K562 (cell line): ENCODE data around the gene BAG2. TPM values are rescaled to one million over a fixed set of nuclear protein-coding genes. Genes with fewer than 3 reads are reported as not detected.
A peak's percentile ranks its signal among the peaks of the same experiment; 100 is the strongest.

Source experiments
- ARID2 ChIP-seq: fragments of 450-650 bp; IDR thresholded peaks from 2 replicates; pipeline ENCODE4 v1.6.1; 2017; ENCODE audit warnings: antibody characterized with exemption, mild to moderate bottlenecking
- BRD4 ChIP-seq: fragments of 200-600 bp; sonication (generic); IDR thresholded peaks from 2 replicates; pipeline ENCODE4 v1.6.1; 2017; ENCODE audit warnings: inconsistent platforms
- CBX2 ChIP-seq: fragments of 200-600 bp; sonication (generic); IDR thresholded peaks from one replicate; pipeline ENCODE4 v1.6.1; 2012; ENCODE audit warnings: mild to moderate bottlenecking, low read length, inconsistent platforms; ENCODE audit not compliant: insufficient read depth, poor library complexity, severe bottlenecking
- CREM ChIP-seq: IDR thresholded peaks from 2 replicates; pipeline ENCODE4 v1.6.1; 2014; ENCODE audit warnings: antibody characterized with exemption, low read depth
- FOXA3 ChIP-seq, 2 experiments: fragments of 450-650 bp in 1 of 2; sonication (generic) in 1 of 2; formaldehyde crosslinking; IDR thresholded peaks in 1 of 2; conservative IDR thresholded peaks in 1 of 2; 2 replicates each; pipeline versions ENCODE4 v1.4.0 to v1.8.0; 2020 to 2022; ENCODE audit warnings: mild to moderate bottlenecking in 2 of 2, missing genetic modification reagents in 1 of 2
- FOXP1 ChIP-seq: sonication (generic); formaldehyde crosslinking; IDR thresholded peaks from 2 replicates; pipeline ENCODE4 v1.8.0; 2022; ENCODE audit warnings: mild to moderate bottlenecking, missing genetic modification reagents
- GABPB1 ChIP-seq: sonication (generic); formaldehyde crosslinking; IDR thresholded peaks from 2 replicates; pipeline ENCODE4 v1.8.0; 2022; ENCODE audit warnings: mild to moderate bottlenecking, missing genetic modification reagents
- HDAC3 ChIP-seq: fragments of 450-650 bp; IDR thresholded peaks from 2 replicates; pipeline ENCODE4 v1.6.1; 2018; ENCODE audit warnings: borderline replicate concordance, mild to moderate bottlenecking, moderate library complexity; ENCODE audit not compliant: partially characterized antibody
- HNRNPUL1 ChIP-seq: fragments of 200-400 bp; formaldehyde crosslinking; IDR thresholded peaks from 2 replicates; pipeline ENCODE4 v1.6.1; 2017; ENCODE audit warnings: low read length
- IFI16 ChIP-seq: fragments of 250-450 bp; sonication (Bioruptor Pico); IDR thresholded peaks from 2 replicates; pipeline ENCODE4 v2.1.2; 2022; ENCODE audit warnings: mild to moderate bottlenecking, inconsistent platforms
- MAZ ChIP-seq, 2 experiments: fragments of 450-650 bp in 1 of 2; sonication (generic) in 1 of 2; formaldehyde crosslinking; IDR thresholded peaks in 1 of 2; conservative IDR thresholded peaks in 1 of 2; 2 replicates each; pipeline versions ENCODE4 v1.4.0 to v1.5.0; 2020; ENCODE audit warnings: mild to moderate bottlenecking in 1 of 2, missing genetic modification reagents in 1 of 2
- NBN ChIP-seq: fragments of 450-650 bp; IDR thresholded peaks from 2 replicates; pipeline ENCODE4 v1.6.1; 2016; ENCODE audit warnings: low read depth, mild to moderate bottlenecking
- OTX1 ChIP-seq: fragments of 450-650 bp; formaldehyde crosslinking; IDR thresholded peaks from 2 replicates; pipeline ENCODE4 v1.4.0; 2022; ENCODE audit warnings: mild to moderate bottlenecking
- POLR2B ChIP-seq: fragments of 450-650 bp; IDR thresholded peaks from 2 replicates; pipeline ENCODE4 v1.6.1; 2018; ENCODE audit warnings: low read depth; ENCODE audit not compliant: partially characterized antibody
- PTBP1 ChIP-seq: fragments of 200-400 bp; formaldehyde crosslinking; IDR thresholded peaks from 2 replicates; pipeline ENCODE4 v1.6.1; 2017; ENCODE audit warnings: low read depth, low read length
- SIX5 ChIP-seq, 2 experiments: IDR thresholded peaks; 2 replicates each; pipeline ENCODE4 v1.6.1; 2011; ENCODE audit warnings: low read length in 2 of 2, borderline replicate concordance in 1 of 2, low read depth in 1 of 2, mild to moderate bottlenecking in 1 of 2, moderate library complexity in 1 of 2; ENCODE audit not compliant: insufficient read depth in 1 of 2
- SMAD3 ChIP-seq: fragments of 450-650 bp; formaldehyde crosslinking; conservative IDR thresholded peaks from 2 replicates; pipeline ENCODE4 v1.4.0; 2020; ENCODE audit warnings: mild to moderate bottlenecking
- SP1 ChIP-seq: sonication (generic); formaldehyde crosslinking; IDR thresholded peaks from 2 replicates; pipeline ENCODE4 v1.8.1; 2022; ENCODE audit warnings: mild to moderate bottlenecking, missing genetic modification reagents
- TEAD4 ChIP-seq, 2 experiments: sonication (generic) in 1 of 2; formaldehyde crosslinking in 1 of 2; IDR thresholded peaks; 2 replicates each; pipeline versions ENCODE4 v1.6.1 to v1.8.0; 2012 to 2022; ENCODE audit warnings: borderline replicate concordance in 1 of 2, inconsistent platforms in 1 of 2, low read length in 1 of 2, mild to moderate bottlenecking in 1 of 2, missing genetic modification reagents in 1 of 2
- ZNF668 ChIP-seq: fragments of 250-450 bp; sonication (Bioruptor Pico); IDR thresholded peaks from 2 replicates; pipeline ENCODE4 v1.8.0; 2022; ENCODE audit warnings: mild to moderate bottlenecking, inconsistent platforms
- polyA plus RNA-seq, 8 experiments: library from polyadenylated mRNA; depleted of rRNA in 4 of 8; stranded (reverse) in 5 of 8; unstranded in 3 of 8; fragments of >200 nt; fragmentation: Nextera tagmentation in 2 of 8; fragmentation: Illumina TruSeq in 1 of 8; extraction: Ambion mirVana in 2 of 8; extraction: Trizol in 1 of 8; gene quantifications; 2 replicates each; pipeline versions ENCODE4 v1.2.1 to v1.2.3, GENCODE V29; 2011 to 2014; ENCODE audit warnings: inconsistent platforms in 1 of 8, missing spikeins in 1 of 8
- total RNA-seq, 7 experiments: library from RNA; depleted of rRNA in 6 of 7; stranded (reverse); fragments of >200 nt in 6 of 7; fragmentation: Illumina TruSeq in 2 of 7; extraction: Trizol in 2 of 7; gene quantifications; 2 replicates each; pipeline versions ENCODE4 v1.2.1 to v1.2.3, GENCODE V29; 2011 to 2021; ENCODE audit warnings: low replicate concordance in 1 of 7
- TF ChIP-seq, protein P1 (sequence below): fragments of 250-450 bp; sonication (Bioruptor Pico); IDR thresholded peaks from 2 replicates; pipeline ENCODE4 v1.8.0; 2021; ENCODE audit warnings: borderline replicate concordance, mild to moderate bottlenecking, moderate library complexity; ENCODE audit not compliant: poor library complexity, severe bottlenecking
- TF ChIP-seq, protein P2 (sequence below), 2 experiments: fragments of 450-650 bp; IDR thresholded peaks; 2 replicates each; pipeline ENCODE4 v1.6.1; 2016
- TF ChIP-seq, protein P3 (sequence below): IDR thresholded peaks from 2 replicates; pipeline ENCODE4 v1.6.1; 2016; ENCODE audit warnings: missing genetic modification characterization, missing compliant biosample characterization

BAG2 gene
- total and polyA plus RNA-seq, 9 of the 15 experiments (the other 6 are each of a cell fraction or from before 2014, with no cell fraction given), result 12.8 to 20.7 (median 17.6) TPM

DNA sequence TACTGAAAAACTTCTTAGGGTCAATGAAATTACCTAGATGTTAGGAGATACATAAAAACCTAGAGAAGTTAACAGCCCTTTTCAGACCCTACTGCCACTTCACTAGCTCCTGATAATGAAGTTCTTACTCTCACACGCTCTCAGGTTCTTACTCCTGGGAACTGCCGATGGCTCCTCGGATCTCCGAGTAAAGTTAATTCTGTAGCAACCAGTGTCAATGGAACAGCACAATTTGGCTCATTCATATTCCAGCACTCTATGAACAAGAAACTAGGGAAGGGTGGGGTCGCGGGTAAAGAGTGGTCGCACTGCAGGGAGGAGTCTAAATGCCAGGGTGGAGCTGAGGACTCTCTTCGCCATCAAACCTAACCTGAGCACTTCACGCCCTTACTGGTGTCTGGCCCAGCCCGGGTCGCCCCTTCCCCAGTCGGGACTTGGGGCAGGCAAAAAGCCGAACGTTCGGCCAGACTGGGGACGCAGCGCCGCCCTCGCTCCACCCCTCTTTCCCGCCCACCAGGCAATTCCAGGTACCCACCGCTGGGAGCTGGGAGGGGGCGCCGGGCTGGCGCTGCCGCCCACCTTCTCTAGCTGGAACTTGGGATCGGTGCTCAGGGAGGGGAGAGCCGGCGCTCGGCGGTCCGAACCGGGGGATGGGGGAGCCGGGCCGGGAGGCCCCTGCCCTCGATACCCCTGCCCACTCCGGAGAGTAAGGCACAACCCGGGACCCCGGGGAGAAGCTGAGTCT lies 49.2 kb downstream of the BAG2 start (continued):
- TF ChIP-seq CBX2 (no peak), ZNF668 (no peak), SP1 (CRISPR knock-in tag) (0 out of 2 replicates have a peak, but pooled peaks have one; percentile 55), GABPB1 (CRISPR knock-in tag) (peak; percentile 12; the same call in 1 of the 2 replicates), FOXP1 (CRISPR knock-in tag) (0 out of 2 replicates have a peak, but pooled peaks have one; percentile 36), IFI16 (CRISPR knock-in tag) (no peak), OTX1 (CRISPR knock-in tag) (no peak), POLR2B (peak; percentile 24), SMAD3 (CRISPR knock-in tag) (no peak), NBN (peak; percentile 62; the same call in 1 of the 2 replicates), BRD4 (no peak), HNRNPUL1 (no peak), TEAD4 (IDR thresholded peaks at IDR 0.05; ENCODE audit: low read length) (no peak), TEAD4 (CRISPR knock-in tag; IDR thresholded peaks at IDR 0.05; ENCODE audit: borderline replicate concordance) (no peak), PTBP1 (no peak), FOXA3 (CRISPR knock-in tag; conservative IDR thresholded peaks at IDR 0.05 in 1 of 2, IDR thresholded peaks at IDR 0.05 in 1 of 2) (no peak), ARID2 (no peak), CREM (0 out of 2 replicates have a peak, but pooled peaks have one; percentile 11), SIX5 (IDR thresholded peaks at IDR 0.05; ENCODE audit: borderline replicate concordance in 1 of 2, insufficient read depth in 1 of 2, low read depth in 1 of 2, low read length in 2 of 2) (no peak), MAZ (CRISPR knock-in tag; conservative IDR thresholded peaks at IDR 0.05 in 1 of 2, IDR thresholded peaks at IDR 0.05 in 1 of 2) (peak in 1 of 2 experiments; percentile 31; a peak in 2 of 4 replicates), HDAC3 (no peak)
- TF ChIP-seq, protein P1, sequence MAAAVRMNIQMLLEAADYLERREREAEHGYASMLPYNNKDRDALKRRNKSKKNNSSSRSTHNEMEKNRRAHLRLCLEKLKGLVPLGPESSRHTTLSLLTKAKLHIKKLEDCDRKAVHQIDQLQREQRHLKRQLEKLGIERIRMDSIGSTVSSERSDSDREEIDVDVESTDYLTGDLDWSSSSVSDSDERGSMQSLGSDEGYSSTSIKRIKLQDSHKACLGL (CRISPR knock-in tag), result no peak
- TF ChIP-seq, protein P2, sequence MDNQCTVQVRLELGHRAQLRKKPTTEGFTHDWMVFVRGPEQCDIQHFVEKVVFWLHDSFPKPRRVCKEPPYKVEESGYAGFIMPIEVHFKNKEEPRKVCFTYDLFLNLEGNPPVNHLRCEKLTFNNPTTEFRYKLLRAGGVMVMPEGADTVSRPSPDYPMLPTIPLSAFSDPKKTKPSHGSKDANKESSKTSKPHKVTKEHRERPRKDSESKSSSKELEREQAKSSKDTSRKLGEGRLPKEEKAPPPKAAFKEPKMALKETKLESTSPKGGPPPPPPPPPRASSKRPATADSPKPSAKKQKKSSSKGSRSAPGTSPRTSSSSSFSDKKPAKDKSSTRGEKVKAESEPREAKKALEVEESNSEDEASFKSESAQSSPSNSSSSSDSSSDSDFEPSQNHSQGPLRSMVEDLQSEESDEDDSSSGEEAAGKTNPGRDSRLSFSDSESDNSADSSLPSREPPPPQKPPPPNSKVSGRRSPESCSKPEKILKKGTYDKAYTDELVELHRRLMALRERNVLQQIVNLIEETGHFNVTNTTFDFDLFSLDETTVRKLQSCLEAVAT (IDR thresholded peaks at IDR 0.05), result peak; percentile 40 to 44; a peak in 1 of 4 replicates
- TF ChIP-seq, protein P3, sequence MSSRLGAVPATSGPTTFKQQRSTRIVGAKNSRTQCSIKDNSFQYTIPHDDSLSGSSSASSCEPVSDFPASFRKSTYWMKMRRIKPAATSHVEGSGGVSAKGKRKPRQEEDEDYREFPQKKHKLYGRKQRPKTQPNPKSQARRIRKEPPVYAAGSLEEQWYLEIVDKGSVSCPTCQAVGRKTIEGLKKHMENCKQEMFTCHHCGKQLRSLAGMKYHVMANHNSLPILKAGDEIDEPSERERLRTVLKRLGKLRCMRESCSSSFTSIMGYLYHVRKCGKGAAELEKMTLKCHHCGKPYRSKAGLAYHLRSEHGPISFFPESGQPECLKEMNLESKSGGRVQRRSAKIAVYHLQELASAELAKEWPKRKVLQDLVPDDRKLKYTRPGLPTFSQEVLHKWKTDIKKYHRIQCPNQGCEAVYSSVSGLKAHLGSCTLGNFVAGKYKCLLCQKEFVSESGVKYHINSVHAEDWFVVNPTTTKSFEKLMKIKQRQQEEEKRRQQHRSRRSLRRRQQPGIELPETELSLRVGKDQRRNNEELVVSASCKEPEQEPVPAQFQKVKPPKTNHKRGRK (tag), result no peak
